GM13976 (cell line): ENCODE data around the gene RNASEH2C.
"Not testable (repeated sequence)": the region's sequence is repeated elsewhere in the genome, so short reads cannot be mapped to it uniquely, and the experiment has no call there.

Experiments used
- DNase-seq: peaks from one replicate; pipeline ENCODE4 v3.0.0; 2012; ENCODE audit warnings: low spot score
- CTCF ChIP-seq: IDR thresholded peaks from 2 replicates; pipeline ENCODE4 v1.5.1; 2012; ENCODE audit warnings: borderline replicate concordance, mild to moderate bottlenecking; ENCODE audit not compliant: insufficient read depth; ENCODE audit errors: extremely low read depth, missing control alignments, control extremely low read depth
- in situ Hi-C: fragments of 300-500 bp; cut with MboI; formaldehyde crosslinking; loops from one replicate; pipeline ENCODE4 v1.12.0; 2022; ENCODE audit warnings: low sequenced_read_pairs, mixed read lengths, inconsistent platforms; ENCODE audit not compliant: unreplicated experiment

The RNASEH2C gene

GRCh38 chr11:65713212-65713969 is 7.2 kb downstream of the RNASEH2C start:
- in situ Hi-C loops: loop anchor here (25.0 kb wide), 1 partner anchor 274 kb away; no protein-coding TSS in a partner anchor
- DNase-seq: no peak
- no peak for TF ChIP-seq CTCF

DNA sequence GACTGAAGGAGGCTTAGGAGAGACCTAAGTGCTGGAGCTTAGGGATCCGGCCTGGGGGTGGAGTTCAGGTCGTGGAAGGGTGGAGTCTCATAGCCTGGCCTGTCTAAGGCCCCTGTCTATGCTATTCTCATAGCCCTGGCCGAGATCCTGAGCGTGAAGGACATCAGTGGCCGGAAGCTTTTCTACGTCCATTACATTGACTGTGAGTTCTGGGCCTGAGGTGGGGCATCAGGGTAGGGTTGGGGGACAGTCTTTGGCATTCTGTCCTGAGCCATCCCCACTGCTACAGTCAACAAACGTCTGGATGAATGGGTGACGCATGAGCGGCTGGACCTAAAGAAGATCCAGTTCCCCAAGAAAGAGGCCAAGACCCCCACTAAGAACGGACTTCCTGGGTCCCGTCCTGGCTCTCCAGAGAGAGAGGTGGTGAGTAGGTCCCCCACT is 7.9 kb downstream of the RNASEH2C start:
- in situ Hi-C loops: loop anchor here (25.0 kb wide), 1 partner anchor 275 kb away; no protein-coding TSS in a partner anchor
- no peak for TF ChIP-seq CTCF
- no peak for DNase-seq

DNA sequence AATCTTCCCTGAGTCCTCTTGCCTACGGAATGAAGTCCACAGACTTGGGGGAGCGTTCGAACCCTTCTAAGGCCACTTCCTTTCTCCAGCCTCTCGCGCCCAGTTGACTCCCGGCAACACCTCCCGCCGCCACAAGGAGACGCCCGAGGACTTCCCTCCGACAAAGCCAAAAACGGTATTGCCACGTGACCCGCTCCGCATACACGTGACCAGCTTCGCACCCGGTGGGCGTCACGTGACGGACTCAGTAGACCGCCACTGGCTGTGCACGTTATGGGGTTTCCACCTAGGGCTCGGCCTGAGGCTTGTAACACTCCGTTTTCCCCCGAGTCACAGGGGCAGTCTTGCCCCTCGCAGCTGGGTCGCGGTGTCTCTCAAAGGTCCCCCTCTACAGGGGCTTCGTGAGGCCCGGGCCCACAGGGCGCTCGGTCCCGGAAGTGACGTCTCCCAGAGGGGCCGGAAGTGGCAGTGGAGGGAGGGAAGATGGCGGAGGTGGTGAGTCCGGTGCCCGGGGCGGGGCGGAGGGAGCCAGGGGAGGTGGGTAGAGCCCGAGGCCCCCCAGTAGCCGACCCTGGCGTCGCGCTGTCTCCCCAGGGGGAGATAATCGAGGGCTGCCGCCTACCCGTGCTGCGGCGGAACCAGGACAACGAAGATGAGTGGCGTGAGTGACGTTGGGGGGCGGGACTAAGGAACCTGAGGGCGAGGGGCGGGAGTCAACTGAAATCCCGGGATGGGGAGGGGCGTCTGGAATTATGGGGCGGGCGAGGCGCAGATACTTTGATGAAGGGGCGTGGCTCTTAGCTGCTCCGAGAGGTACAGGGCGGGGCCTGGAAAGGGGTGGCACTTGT is 8.6 kb downstream of the RNASEH2C start, which contains the start of gene KAT5:
Gene KAT5 (plus strand): TSS at position 468 of the 848 bp plus-strand sequence. CDS start 16 bp downstream, at position 484.
- in situ Hi-C loops: loop anchor here (25.0 kb wide), 1 partner anchor 275 kb away; no protein-coding TSS in a partner anchor
- peak; percentile 96 for TF ChIP-seq CTCF
- peak; percentile 94 for DNase-seq

- in situ Hi-C loops: loop anchor here (25.0 kb wide), 1 partner anchor 277 kb away; no protein-coding TSS in a partner anchor
- no peak for TF ChIP-seq CTCF
- no peak for DNase-seq
These were observed 10.2 kb downstream of the RNASEH2C start for GRCh38 chr11:65710421-65710820.

- no peak for DNase-seq
- TF ChIP-seq CTCF: no peak
- in situ Hi-C loops: loop anchor here (25.0 kb wide), 1 partner anchor 278 kb away; no protein-coding TSS in a partner anchor
These were observed 10.9 kb downstream of the RNASEH2C start for GRCh38 chr11:65709661-65710060.

DNA sequence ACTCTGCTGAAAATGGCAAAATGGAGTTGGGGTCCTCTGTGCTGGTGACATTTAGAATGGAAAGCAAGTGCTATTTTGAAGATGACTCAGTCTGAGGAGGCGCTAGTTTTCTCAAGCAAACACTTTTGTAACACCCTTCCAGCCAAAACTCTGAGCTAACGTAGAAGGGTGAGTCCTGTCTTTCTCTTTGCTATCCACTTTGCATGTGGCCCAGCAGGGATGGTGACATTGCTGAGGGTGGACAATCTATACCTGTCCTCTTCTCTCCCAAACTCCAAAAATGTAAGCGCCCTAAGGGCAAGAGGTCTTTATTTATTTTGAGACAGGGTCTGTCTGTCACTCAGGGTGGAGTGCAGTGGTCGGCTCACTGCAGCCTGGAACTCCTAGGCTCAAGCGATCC is 12.1 kb downstream of the RNASEH2C start:
- no peak for TF ChIP-seq CTCF
- no peak for DNase-seq
- in situ Hi-C loops: loop anchor here (25.0 kb wide), 1 partner anchor 279 kb away; no protein-coding TSS in a partner anchor

GRCh38 chr11:65707002-65707401 is 13.6 kb downstream of the RNASEH2C start:
- in situ Hi-C loops: loop anchor here (25.0 kb wide), 1 partner anchor 280 kb away; no protein-coding TSS in a partner anchor
- not testable (repeated sequence) for DNase-seq
